WI38 (cell line): ENCODE measurements around the gene SLC30A10.
"Not testable (repeated sequence)": the region's sequence is repeated elsewhere in the genome, so short reads cannot be mapped to it uniquely, and the experiment has no call there.

ENCODE experiments used
- H3K4me3 ChIP-seq: 2 replicates; pipeline ENCODE4 v1.5.1; 2011; ENCODE audit warnings: low read depth, mild to moderate bottlenecking, control low read depth, low read length
- CTCF ChIP-seq: IDR thresholded peaks from 2 replicates; pipeline ENCODE4 v1.5.1; 2012; ENCODE audit warnings: low read depth, mild to moderate bottlenecking, control low read depth, low read length

SLC30A10 gene

GRCh38 chr1:219902951-219903350 is 25.4 kb downstream of the SLC30A10 start:
- no peak overlapping the region for H3K4me3 ChIP-seq
- TF ChIP-seq CTCF, result no peak

GRCh38 chr1:219900882-219901281 is 27.5 kb downstream of the SLC30A10 start:
- H3K4me3 ChIP-seq, result no peak overlapping the region
- no peak for TF ChIP-seq CTCF

- no peak overlapping the region for H3K4me3 ChIP-seq
- no peak for TF ChIP-seq CTCF
Measured at GRCh38 chr1:219900201-219900600, 28.2 kb downstream of the SLC30A10 start.

GRCh38 chr1:219898375-219898774 is 30.0 kb downstream of the SLC30A10 start:
- TF ChIP-seq CTCF, result no peak
- no peak overlapping the region for H3K4me3 ChIP-seq

GRCh38 chr1:219897914-219898313 is 30.4 kb downstream of the SLC30A10 start:
- no peak for TF ChIP-seq CTCF
- H3K4me3 ChIP-seq, result no peak overlapping the region

DNA sequence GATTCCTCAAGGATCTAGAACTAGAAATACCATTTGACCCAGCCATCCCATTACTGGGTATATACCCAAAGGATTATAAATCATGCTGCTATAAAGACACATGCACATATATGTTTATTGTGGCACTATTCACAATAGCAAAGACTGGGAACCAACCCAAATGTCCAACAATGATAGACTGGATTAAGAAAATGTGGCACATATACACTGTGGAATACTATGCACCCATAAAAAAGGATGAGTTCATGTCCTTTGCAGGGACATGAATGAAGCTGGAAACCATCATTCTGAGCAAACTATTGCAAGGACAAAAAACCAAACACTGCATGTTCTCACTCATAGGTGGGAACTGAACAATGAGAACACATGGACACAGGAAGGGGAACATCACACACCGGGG is 36.1 kb downstream of the SLC30A10 start:
- not testable (repeated sequence) for H3K4me3 ChIP-seq

GRCh38 chr1:219891846-219892245 is 36.5 kb downstream of the SLC30A10 start:
- H3K4me3 ChIP-seq, result not testable (repeated sequence)

- H3K4me3 ChIP-seq, result not testable (repeated sequence)
Measured at GRCh38 chr1:219888667-219889066, 39.7 kb downstream of the SLC30A10 start.

GRCh38 chr1:219885680-219886079 is 42.7 kb downstream of the SLC30A10 start:
- no peak overlapping the region for H3K4me3 ChIP-seq

More at GRCh38 chr1:219885680-219886079, 42.7 kb downstream of the SLC30A10 start:
- TF ChIP-seq CTCF, result no peak
